ENCODE measurements around the gene DSCAM. TPM values are rescaled to one million over a fixed set of nuclear protein-coding genes. Genes with fewer than 3 reads are reported as not detected.

The DSCAM gene
- total RNA-seq, 1 donor from 2014 or later, result not detected

GRCh38 chr21:40615505-40616376 is 231.2 kb downstream of the DSCAM start:
- Histone ChIP-seq H3K4me1 (no peaks in the 10 kb centered on the region), H3K36me3 (no peaks in the 10 kb centered on the region), H3K27ac (no peak overlapping the region), H3K9me3 (no peaks in the 10 kb centered on the region), H3K27me3 (no peaks in the 10 kb centered on the region), H3K4me3 (no peak overlapping the region)
- DNase-seq (ENCODE audit: extremely low spot score in 2 of 2), result no peak
- TF ChIP-seq POLR2A (IDR thresholded peaks at IDR 0.05) (no peak), POLR2AphosphoS5 (IDR thresholded peaks at IDR 0.05; ENCODE audit: insufficient read depth in 1 of 2, low read depth in 1 of 2) (no peak)
- TF ChIP-seq, protein P1, sequence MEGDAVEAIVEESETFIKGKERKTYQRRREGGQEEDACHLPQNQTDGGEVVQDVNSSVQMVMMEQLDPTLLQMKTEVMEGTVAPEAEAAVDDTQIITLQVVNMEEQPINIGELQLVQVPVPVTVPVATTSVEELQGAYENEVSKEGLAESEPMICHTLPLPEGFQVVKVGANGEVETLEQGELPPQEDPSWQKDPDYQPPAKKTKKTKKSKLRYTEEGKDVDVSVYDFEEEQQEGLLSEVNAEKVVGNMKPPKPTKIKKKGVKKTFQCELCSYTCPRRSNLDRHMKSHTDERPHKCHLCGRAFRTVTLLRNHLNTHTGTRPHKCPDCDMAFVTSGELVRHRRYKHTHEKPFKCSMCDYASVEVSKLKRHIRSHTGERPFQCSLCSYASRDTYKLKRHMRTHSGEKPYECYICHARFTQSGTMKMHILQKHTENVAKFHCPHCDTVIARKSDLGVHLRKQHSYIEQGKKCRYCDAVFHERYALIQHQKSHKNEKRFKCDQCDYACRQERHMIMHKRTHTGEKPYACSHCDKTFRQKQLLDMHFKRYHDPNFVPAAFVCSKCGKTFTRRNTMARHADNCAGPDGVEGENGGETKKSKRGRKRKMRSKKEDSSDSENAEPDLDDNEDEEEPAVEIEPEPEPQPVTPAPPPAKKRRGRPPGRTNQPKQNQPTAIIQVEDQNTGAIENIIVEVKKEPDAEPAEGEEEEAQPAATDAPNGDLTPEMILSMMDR (IDR thresholded peaks at IDR 0.05), result no peak
- intact Hi-C loops (cut with DNase I), result no loop called here

- intact Hi-C loops (cut with DNase I), result no loop called here
- Histone ChIP-seq H3K36me3 (no peaks in the 10 kb centered on the region), H3K4me3 (no peak overlapping the region), H3K4me1 (no peaks in the 10 kb centered on the region), H3K9me3 (no peaks in the 10 kb centered on the region), H3K27ac (no peak overlapping the region), H3K27me3 (no peaks in the 10 kb centered on the region)
- DNase-seq (ENCODE audit: extremely low spot score in 2 of 2), result no peak
- TF ChIP-seq, protein P1 (IDR thresholded peaks at IDR 0.05), result no peak
- TF ChIP-seq POLR2AphosphoS5 (IDR thresholded peaks at IDR 0.05; ENCODE audit: insufficient read depth in 1 of 2, low read depth in 1 of 2) (no peak), POLR2A (IDR thresholded peaks at IDR 0.05) (no peak)
Measured at GRCh38 chr21:40613546-40614030, 233.4 kb downstream of the DSCAM start.

DNA sequence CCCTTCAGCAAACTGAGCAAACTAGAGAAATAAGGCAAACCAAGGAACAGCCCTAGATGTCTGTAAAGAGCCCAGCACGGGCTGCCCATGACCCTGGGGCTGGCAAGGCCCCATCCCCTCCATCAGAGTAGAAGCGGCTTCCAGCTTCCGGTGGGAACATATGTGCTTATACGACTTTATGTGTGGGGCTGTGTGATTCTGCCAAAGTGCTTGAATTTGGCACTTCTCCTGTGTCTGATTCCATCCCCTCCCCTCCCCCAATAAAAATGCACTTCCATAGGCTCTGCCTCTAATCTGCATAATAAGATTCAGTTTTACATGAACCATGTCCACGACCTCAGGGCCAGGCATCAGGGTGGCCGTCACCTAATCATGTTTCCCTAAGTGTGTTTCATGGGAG is 236.6 kb downstream of the DSCAM start:
- TF ChIP-seq, protein P1 (IDR thresholded peaks at IDR 0.05), result no peak
- TF ChIP-seq POLR2AphosphoS5 (IDR thresholded peaks at IDR 0.05; ENCODE audit: insufficient read depth in 1 of 2, low read depth in 1 of 2), result no peak
- TF ChIP-seq POLR2A (IDR thresholded peaks at IDR 0.05), result no peak
- Histone ChIP-seq H3K4me1 (no peaks in the 10 kb centered on the region), H3K27ac (no peak overlapping the region), H3K9me3 (no peaks in the 10 kb centered on the region), H3K27me3 (no peaks in the 10 kb centered on the region), H3K4me3 (no peak overlapping the region), H3K36me3 (no peaks in the 10 kb centered on the region)
- intact Hi-C loops (cut with DNase I), result no loop called here
- DNase-seq (ENCODE audit: extremely low spot score in 2 of 2), result no peak

GRCh38 chr21:40606341-40606740 is 240.6 kb downstream of the DSCAM start:
- Histone ChIP-seq H3K9me3 (no peaks in the 10 kb centered on the region), H3K27me3 (no peaks in the 10 kb centered on the region), H3K4me1 (no peaks in the 10 kb centered on the region), H3K4me3 (no peak overlapping the region), H3K27ac (no peak overlapping the region), H3K36me3 (no peaks in the 10 kb centered on the region)
- TF ChIP-seq POLR2A (IDR thresholded peaks at IDR 0.05) (no peak), POLR2AphosphoS5 (IDR thresholded peaks at IDR 0.05; ENCODE audit: insufficient read depth in 1 of 2, low read depth in 1 of 2) (no peak)
- TF ChIP-seq, protein P1 (IDR thresholded peaks at IDR 0.05), result no peak
- intact Hi-C loops (cut with DNase I), result no loop called here
- DNase-seq (ENCODE audit: extremely low spot score in 2 of 2), result no peak

GRCh38 chr21:40605094-40605493 is 241.9 kb downstream of the DSCAM start:
- H3K9me3 ChIP-seq, result no peaks in the 10 kb centered on the region
- intact Hi-C loops (cut with DNase I), result no loop called here
- H3K4me3 ChIP-seq, result no peak overlapping the region
- no peak for DNase-seq (ENCODE audit: extremely low spot score in 2 of 2)
- H3K36me3 ChIP-seq, result no peaks in the 10 kb centered on the region
- H3K4me1 ChIP-seq, result no peaks in the 10 kb centered on the region
- no peaks in the 10 kb centered on the region for H3K27me3 ChIP-seq
- no peak for TF ChIP-seq POLR2AphosphoS5 (IDR thresholded peaks at IDR 0.05; ENCODE audit: insufficient read depth in 1 of 2, low read depth in 1 of 2)
- TF ChIP-seq POLR2A (IDR thresholded peaks at IDR 0.05), result no peak
- TF ChIP-seq, protein P1 (IDR thresholded peaks at IDR 0.05), result no peak
- H3K27ac ChIP-seq, result no peak overlapping the region

Measured in vagina (tissue), 2 donors.